IMR-90 (cell line): ENCODE measurements around the gene CDR2.

Source experiments
- BHLHE40 ChIP-seq: fragments of 150-350 bp; IDR thresholded peaks from 2 replicates; pipeline ENCODE4 v1.6.1; 2016; ENCODE audit warnings: mild to moderate bottlenecking, low read depth, low read length
- CHD1 ChIP-seq: IDR thresholded peaks from 2 replicates; pipeline ENCODE4 v1.6.1; 2012; ENCODE audit warnings: low read depth, low read length, improper control_type of control experiment
- MAFK ChIP-seq: IDR thresholded peaks from 2 replicates; pipeline ENCODE4 v1.6.1; 2012; ENCODE audit warnings: low read depth, low read length, improper control_type of control experiment
- MAZ ChIP-seq: IDR thresholded peaks from 2 replicates; pipeline ENCODE4 v1.6.1; 2012; ENCODE audit warnings: low read depth, mild to moderate bottlenecking, low read length, improper control_type of control experiment, moderate library complexity, borderline replicate concordance
- MXI1 ChIP-seq: IDR thresholded peaks from 2 replicates; pipeline ENCODE4 v1.6.1; 2012; ENCODE audit warnings: low read depth, mild to moderate bottlenecking, low read length, moderate library complexity, borderline replicate concordance
- POLR2A ChIP-seq: IDR thresholded peaks from 2 replicates; pipeline ENCODE4 v1.6.1; 2012; ENCODE audit warnings: mild to moderate bottlenecking, low read depth, low read length
- RAD21 ChIP-seq: IDR thresholded peaks from 2 replicates; pipeline ENCODE4 v1.6.1; 2012; ENCODE audit warnings: low read length, improper control_type of control experiment
- RCOR1 ChIP-seq: IDR thresholded peaks from 2 replicates; pipeline ENCODE4 v1.6.1; 2012; ENCODE audit warnings: mild to moderate bottlenecking, low read length, improper control_type of control experiment; ENCODE audit not compliant: insufficient replicate concordance
- RFX5 ChIP-seq: IDR thresholded peaks from 2 replicates; pipeline ENCODE4 v1.8.0; 2012; ENCODE audit warnings: low read depth, mild to moderate bottlenecking, low read length, moderate library complexity
- SMC3 ChIP-seq: fragments of 150-350 bp; IDR thresholded peaks from 2 replicates; pipeline ENCODE4 v1.6.1; 2016; ENCODE audit warnings: low read depth, mild to moderate bottlenecking, antibody characterized with exemption, low read length, moderate library complexity
- TF ChIP-seq, protein P1 (sequence below): conservative IDR thresholded peaks from 2 replicates; pipeline ENCODE4 v1.5.1; 2012; ENCODE audit warnings: mild to moderate bottlenecking, low read depth, low read length, improper control_type of control experiment
- TF ChIP-seq, protein P2 (sequence below): fragments of 150-350 bp; IDR thresholded peaks from 2 replicates; pipeline ENCODE4 v1.6.1; 2016; ENCODE audit warnings: low read depth, mild to moderate bottlenecking, low read length, moderate library complexity, borderline replicate concordance
- TF ChIP-seq, protein P3 (sequence below): fragments of 150-350 bp; IDR thresholded peaks from 2 replicates; pipeline ENCODE4 v1.6.1; 2017; ENCODE audit warnings: mild to moderate bottlenecking, antibody characterized with exemption, low read length, low read depth

DNA sequence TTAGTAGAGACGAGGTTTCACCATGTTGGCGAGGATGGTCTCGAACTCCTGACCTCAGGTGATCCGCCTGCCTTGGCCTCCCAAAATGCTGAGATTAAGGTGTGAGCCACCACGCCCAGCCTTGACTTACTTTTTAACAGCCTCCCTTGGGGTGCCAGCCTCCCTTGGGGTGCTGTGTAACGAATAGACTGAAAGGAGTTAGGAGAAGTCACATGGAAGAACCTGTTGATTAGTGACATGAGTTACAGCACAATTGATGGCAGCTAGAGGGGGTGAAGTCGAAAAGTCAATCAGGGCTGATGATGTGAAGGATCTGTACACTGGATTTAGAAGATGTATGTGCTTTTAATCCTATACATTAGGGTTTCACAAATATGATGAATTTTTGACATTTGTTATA is 39.4 kb upstream of the CDR2 start:
- TF ChIP-seq, protein P1, sequence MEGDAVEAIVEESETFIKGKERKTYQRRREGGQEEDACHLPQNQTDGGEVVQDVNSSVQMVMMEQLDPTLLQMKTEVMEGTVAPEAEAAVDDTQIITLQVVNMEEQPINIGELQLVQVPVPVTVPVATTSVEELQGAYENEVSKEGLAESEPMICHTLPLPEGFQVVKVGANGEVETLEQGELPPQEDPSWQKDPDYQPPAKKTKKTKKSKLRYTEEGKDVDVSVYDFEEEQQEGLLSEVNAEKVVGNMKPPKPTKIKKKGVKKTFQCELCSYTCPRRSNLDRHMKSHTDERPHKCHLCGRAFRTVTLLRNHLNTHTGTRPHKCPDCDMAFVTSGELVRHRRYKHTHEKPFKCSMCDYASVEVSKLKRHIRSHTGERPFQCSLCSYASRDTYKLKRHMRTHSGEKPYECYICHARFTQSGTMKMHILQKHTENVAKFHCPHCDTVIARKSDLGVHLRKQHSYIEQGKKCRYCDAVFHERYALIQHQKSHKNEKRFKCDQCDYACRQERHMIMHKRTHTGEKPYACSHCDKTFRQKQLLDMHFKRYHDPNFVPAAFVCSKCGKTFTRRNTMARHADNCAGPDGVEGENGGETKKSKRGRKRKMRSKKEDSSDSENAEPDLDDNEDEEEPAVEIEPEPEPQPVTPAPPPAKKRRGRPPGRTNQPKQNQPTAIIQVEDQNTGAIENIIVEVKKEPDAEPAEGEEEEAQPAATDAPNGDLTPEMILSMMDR: no peak
- TF ChIP-seq CHD1: no peak
- no peak for TF ChIP-seq POLR2A
- no peak for TF ChIP-seq MXI1
- no peak for TF ChIP-seq BHLHE40
- TF ChIP-seq, protein P2, sequence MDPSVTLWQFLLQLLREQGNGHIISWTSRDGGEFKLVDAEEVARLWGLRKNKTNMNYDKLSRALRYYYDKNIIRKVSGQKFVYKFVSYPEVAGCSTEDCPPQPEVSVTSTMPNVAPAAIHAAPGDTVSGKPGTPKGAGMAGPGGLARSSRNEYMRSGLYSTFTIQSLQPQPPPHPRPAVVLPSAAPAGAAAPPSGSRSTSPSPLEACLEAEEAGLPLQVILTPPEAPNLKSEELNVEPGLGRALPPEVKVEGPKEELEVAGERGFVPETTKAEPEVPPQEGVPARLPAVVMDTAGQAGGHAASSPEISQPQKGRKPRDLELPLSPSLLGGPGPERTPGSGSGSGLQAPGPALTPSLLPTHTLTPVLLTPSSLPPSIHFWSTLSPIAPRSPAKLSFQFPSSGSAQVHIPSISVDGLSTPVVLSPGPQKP: no peak
- TF ChIP-seq SMC3: no peak
- no peak for TF ChIP-seq RAD21
- TF ChIP-seq, protein P3, sequence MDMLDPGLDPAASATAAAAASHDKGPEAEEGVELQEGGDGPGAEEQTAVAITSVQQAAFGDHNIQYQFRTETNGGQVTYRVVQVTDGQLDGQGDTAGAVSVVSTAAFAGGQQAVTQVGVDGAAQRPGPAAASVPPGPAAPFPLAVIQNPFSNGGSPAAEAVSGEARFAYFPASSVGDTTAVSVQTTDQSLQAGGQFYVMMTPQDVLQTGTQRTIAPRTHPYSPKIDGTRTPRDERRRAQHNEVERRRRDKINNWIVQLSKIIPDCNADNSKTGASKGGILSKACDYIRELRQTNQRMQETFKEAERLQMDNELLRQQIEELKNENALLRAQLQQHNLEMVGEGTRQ: no peak
- TF ChIP-seq RFX5: no peak
- TF ChIP-seq MAFK: no peak
- TF ChIP-seq RCOR1: no peak
- TF ChIP-seq MAZ: no peak
